ENCODE results near the gene TMC6. TPM values are rescaled to one million over a fixed set of nuclear protein-coding genes. Genes with fewer than 3 reads are reported as not detected.

The TMC6 gene
- total RNA-seq, 1 donor = 5.2 TPM

- no peak for DNase-seq (ENCODE audit: low read depth)
- TF ChIP-seq CTCF (IDR thresholded peaks at IDR 0.05; ENCODE audit: insufficient read depth, low read depth, low read length) = no peak
- H3K4me3 ChIP-seq (ENCODE audit: low read depth, low read length) = no peak overlapping the region
Measured at GRCh38 chr17:78148286-78149016, 19.9 kb upstream of the TMC6 start.

GRCh38 chr17:78147315-78147998, 18.9 kb upstream of the TMC6 start:
- H3K4me3 ChIP-seq (ENCODE audit: low read depth, low read length) = no peak overlapping the region
- no peak for TF ChIP-seq CTCF (IDR thresholded peaks at IDR 0.05; ENCODE audit: insufficient read depth, low read depth, low read length)
- DNase-seq (ENCODE audit: low read depth) = no peak

- no peak overlapping the region for H3K4me3 ChIP-seq (ENCODE audit: low read depth, low read length)
- no peak for DNase-seq (ENCODE audit: low read depth)
- no peak for TF ChIP-seq CTCF (IDR thresholded peaks at IDR 0.05; ENCODE audit: insufficient read depth, low read depth, low read length)
Measured at GRCh38 chr17:78146881-78147280, 18.3 kb upstream of the TMC6 start.

- no peak overlapping the region for H3K4me3 ChIP-seq (ENCODE audit: low read depth, low read length)
- TF ChIP-seq CTCF (IDR thresholded peaks at IDR 0.05; ENCODE audit: insufficient read depth, low read depth, low read length) = no peak
- no peak for DNase-seq (ENCODE audit: low read depth)
Measured at GRCh38 chr17:78146471-78146869, 17.9 kb upstream of the TMC6 start.

GRCh38 chr17:78144736-78145641, 16.4 kb upstream of the TMC6 start:
- DNase-seq (ENCODE audit: low read depth) = peak; percentile 52
- no peak overlapping the region for H3K4me3 ChIP-seq (ENCODE audit: low read depth, low read length)
- TF ChIP-seq CTCF (IDR thresholded peaks at IDR 0.05; ENCODE audit: insufficient read depth, low read depth, low read length) = no peak

GRCh38 chr17:78144147-78144719, 15.7 kb upstream of the TMC6 start:
- peak; percentile 90 for DNase-seq (ENCODE audit: low read depth)
- H3K4me3 ChIP-seq (ENCODE audit: low read depth, low read length) = no peak overlapping the region
- TF ChIP-seq CTCF (IDR thresholded peaks at IDR 0.05; ENCODE audit: insufficient read depth, low read depth, low read length) = peak; percentile 6
